GM10248 (cell line): ENCODE measurements around the gene CA5A.

Source experiments
- CTCF ChIA-PET: fragments of 300-600 bp; sonication (Branson Sonifier 250); formaldehyde crosslinking; extraction: SDS; loops from one replicate; lab custom pipeline; 2021; ENCODE audit warnings: antibody characterized with exemption; lab: Yijun Ruan, JAX
- POLR2A ChIA-PET: fragments of 350-650 bp; sonication (Branson Sonifier 250); formaldehyde crosslinking; extraction: SDS; loops from one replicate; lab custom pipeline; 2020; ENCODE audit warnings: antibody characterized with exemption; lab: Yijun Ruan, JAX
- DNase-seq: peaks from one replicate; pipeline ENCODE4 v3.0.0; 2012; ENCODE audit errors: extremely low spot score
- CTCF ChIP-seq: IDR thresholded peaks from 2 replicates; pipeline ENCODE4 v1.5.1; 2012; ENCODE audit warnings: mild to moderate bottlenecking, low read depth; ENCODE audit errors: extremely low read depth, missing control alignments, control extremely low read depth

CA5A gene

GRCh38 chr16:87957296-87958094 lies 21.2 kb upstream of the CA5A start:
- TF ChIP-seq CTCF = no peak
- DNase-seq = no peak
- ChIA-PET POLR2A (no interaction called here), CTCF (interaction anchor here (1.0 to 2.3 kb wide), 10 partner anchors 8 to 480 kb away, joined by 3 to 13 read pairs (median 5); no protein-coding TSS in a partner anchor)

GRCh38 chr16:87956365-87957231 lies 20.3 kb upstream of the CA5A start:
- peak; percentile 59 for TF ChIP-seq CTCF
- POLR2A ChIA-PET = no interaction called here
- CTCF ChIA-PET = interaction anchor here (0.9 to 2.3 kb wide), 12 partner anchors 9 to 481 kb away, joined by 3 to 13 read pairs (median 4); no protein-coding TSS in a partner anchor
- DNase-seq = peak; percentile 79

- ChIA-PET CTCF (interaction anchor here (0.9 to 2.3 kb wide), 9 partner anchors 13 to 482 kb away, joined by 3 to 13 read pairs (median 6); no protein-coding TSS in a partner anchor), POLR2A (no interaction called here)
- DNase-seq = no peak
- no peak for TF ChIP-seq CTCF
Observed at GRCh38 chr16:87956098-87956364, 19.7 kb upstream of the CA5A start.

- CTCF ChIA-PET = interaction anchor here (0.9 to 2.3 kb wide), 8 partner anchors 13 to 480 kb away, joined by 3 to 11 read pairs (median 4); no protein-coding TSS in a partner anchor
- TF ChIP-seq CTCF = no peak
- POLR2A ChIA-PET = no interaction called here
- DNase-seq = no peak
Observed at GRCh38 chr16:87955302-87956097, 19.2 kb upstream of the CA5A start.

GRCh38 chr16:87954826-87955225 lies 18.5 kb upstream of the CA5A start:
- TF ChIP-seq CTCF = no peak
- CTCF ChIA-PET = interaction anchor here (1.0 to 1.5 kb wide), 3 partner anchors 23 to 176 kb away, joined by 3 to 4 read pairs (median 3); no protein-coding TSS in a partner anchor
- POLR2A ChIA-PET = no interaction called here
- no peak for DNase-seq
